ENCODE results near the gene UNC13C. TPM values are rescaled to one million over a fixed set of nuclear protein-coding genes. Genes with fewer than 3 reads are reported as not detected.

UNC13C gene
- total RNA-seq, 1 donor from 2014 or later: 0.21 TPM

DNA sequence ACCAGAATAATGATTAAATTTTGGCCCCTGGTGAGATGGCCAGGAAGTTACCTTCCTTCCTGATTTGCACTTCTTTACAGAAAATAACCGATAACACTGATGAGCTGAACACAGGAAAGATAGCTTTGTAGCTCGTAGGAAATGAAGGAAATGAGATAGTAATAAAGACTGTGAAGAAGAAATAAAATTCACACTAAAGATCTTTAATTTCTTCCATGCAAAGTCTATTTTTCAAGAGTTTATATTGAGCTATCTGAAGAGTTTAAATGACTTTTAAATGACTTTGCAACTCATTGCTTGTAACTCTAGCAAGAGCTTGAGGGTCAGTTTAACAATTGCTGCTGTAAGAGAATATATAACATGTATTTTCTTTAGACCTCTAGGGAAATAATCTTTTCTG, 543.0 kb downstream of the UNC13C start:
- Histone ChIP-seq H3K27me3 (ENCODE audit: control insufficient read depth, insufficient read depth, low read length) (no peaks in the 10 kb centered on the region), H3K4me3 (ENCODE audit: low read depth, low read length) (no peak overlapping the region), H3K36me3 (ENCODE audit: control insufficient read depth, insufficient read depth, low read length) (no peaks in the 10 kb centered on the region)
- TF ChIP-seq, protein P1, sequence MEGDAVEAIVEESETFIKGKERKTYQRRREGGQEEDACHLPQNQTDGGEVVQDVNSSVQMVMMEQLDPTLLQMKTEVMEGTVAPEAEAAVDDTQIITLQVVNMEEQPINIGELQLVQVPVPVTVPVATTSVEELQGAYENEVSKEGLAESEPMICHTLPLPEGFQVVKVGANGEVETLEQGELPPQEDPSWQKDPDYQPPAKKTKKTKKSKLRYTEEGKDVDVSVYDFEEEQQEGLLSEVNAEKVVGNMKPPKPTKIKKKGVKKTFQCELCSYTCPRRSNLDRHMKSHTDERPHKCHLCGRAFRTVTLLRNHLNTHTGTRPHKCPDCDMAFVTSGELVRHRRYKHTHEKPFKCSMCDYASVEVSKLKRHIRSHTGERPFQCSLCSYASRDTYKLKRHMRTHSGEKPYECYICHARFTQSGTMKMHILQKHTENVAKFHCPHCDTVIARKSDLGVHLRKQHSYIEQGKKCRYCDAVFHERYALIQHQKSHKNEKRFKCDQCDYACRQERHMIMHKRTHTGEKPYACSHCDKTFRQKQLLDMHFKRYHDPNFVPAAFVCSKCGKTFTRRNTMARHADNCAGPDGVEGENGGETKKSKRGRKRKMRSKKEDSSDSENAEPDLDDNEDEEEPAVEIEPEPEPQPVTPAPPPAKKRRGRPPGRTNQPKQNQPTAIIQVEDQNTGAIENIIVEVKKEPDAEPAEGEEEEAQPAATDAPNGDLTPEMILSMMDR (IDR thresholded peaks at IDR 0.05; ENCODE audit: insufficient read depth, low read length, poor library complexity, severe bottlenecking): no peak
- no peak for DNase-seq (ENCODE audit: low read depth)

DNA sequence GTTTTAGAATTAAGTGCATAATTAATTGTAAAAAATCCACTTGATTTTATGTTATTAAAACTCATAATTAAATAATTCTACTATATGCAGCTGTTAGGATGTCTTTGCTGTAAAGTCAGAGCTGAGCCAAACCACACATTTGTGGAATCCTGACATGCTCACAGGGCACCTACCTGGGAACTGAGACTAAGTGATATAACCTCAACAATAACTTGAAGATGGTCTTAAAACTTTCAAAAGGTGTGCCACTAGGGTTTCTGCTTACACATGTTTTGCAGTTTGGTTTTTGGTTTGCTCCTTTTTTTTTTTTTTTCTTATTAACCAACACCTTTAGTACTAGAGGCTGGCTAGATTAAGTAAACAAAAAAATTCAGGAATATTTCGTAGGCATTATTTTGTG, 549.8 kb downstream of the UNC13C start:
- H3K36me3 ChIP-seq (ENCODE audit: control insufficient read depth, insufficient read depth, low read length): no peaks in the 10 kb centered on the region
- no peaks in the 10 kb centered on the region for H3K27me3 ChIP-seq (ENCODE audit: control insufficient read depth, insufficient read depth, low read length)
- no peak for DNase-seq (ENCODE audit: low read depth)
- no peak overlapping the region for H3K4me3 ChIP-seq (ENCODE audit: low read depth, low read length)
- TF ChIP-seq, protein P1 (IDR thresholded peaks at IDR 0.05; ENCODE audit: insufficient read depth, low read length, poor library complexity, severe bottlenecking): no peak

DNA sequence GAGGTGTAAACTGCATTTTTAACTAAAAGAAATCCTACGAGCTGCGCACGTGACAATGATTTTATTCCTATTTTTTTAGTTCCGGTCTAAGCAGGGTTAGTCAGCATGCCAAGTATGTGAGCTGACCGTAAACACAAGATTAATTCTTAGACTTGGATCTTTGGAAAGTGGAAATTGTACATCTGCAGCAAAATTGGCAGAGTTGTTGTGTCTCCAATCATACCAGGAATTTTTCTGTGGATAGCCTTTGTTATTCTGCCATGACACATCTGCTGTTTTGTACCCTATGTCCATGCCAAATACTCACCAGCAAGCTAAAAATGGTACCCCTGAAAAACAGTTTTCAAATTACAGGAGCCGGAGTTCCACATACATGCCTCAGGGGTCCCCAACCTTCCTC, 562.5 kb downstream of the UNC13C start:
- TF ChIP-seq, protein P1 (IDR thresholded peaks at IDR 0.05; ENCODE audit: insufficient read depth, low read length, poor library complexity, severe bottlenecking): no peak
- H3K36me3 ChIP-seq (ENCODE audit: control insufficient read depth, insufficient read depth, low read length): no peaks in the 10 kb centered on the region
- H3K27me3 ChIP-seq (ENCODE audit: control insufficient read depth, insufficient read depth, low read length): no peaks in the 10 kb centered on the region
- H3K4me3 ChIP-seq (ENCODE audit: low read depth, low read length): no peak overlapping the region
- DNase-seq (ENCODE audit: low read depth): no peak

DNA sequence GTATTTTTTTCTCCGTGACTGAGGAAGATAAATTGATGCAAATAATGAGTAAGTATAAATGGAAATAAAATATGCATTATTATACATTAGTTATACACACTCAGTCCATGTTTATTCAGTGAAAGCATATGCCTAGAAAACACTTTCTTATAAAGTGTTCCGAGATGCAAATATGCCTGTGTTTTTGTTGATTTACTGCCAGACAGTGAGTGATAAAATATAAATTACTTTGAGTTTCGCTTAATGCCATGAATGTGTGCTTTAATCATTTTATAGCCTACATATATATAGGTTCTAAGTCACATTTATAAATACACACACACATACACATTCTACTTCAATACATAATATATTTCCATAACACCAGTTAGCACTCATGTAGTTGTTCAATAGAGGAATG, 569.2 kb downstream of the UNC13C start:
- DNase-seq (ENCODE audit: low read depth): no peak
- Histone ChIP-seq H3K4me3 (ENCODE audit: low read depth, low read length) (no peak overlapping the region), H3K36me3 (ENCODE audit: control insufficient read depth, insufficient read depth, low read length) (no peaks in the 10 kb centered on the region), H3K27me3 (ENCODE audit: control insufficient read depth, insufficient read depth, low read length) (no peaks in the 10 kb centered on the region)
- TF ChIP-seq, protein P1 (IDR thresholded peaks at IDR 0.05; ENCODE audit: insufficient read depth, low read length, poor library complexity, severe bottlenecking): no peak

DNA sequence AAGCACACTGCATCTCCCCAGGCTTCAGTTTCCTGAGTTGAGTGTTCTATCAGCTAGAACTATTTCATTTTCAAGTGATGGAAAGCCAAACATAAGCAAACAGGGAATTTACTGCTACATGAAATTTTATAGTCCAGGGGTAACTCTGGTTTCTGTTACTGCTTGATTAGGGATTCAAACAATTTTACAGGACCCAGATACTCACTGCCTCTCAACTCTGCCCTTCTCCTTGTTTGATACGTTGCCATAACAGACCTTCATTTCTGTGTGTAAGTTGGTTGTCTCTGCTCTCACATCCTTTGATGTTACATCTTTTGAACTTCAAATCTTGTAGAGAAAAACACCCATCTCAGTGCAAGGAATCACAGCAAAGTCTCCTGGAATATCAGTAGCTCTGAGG, 572.7 kb downstream of the UNC13C start:
- TF ChIP-seq, protein P1 (IDR thresholded peaks at IDR 0.05; ENCODE audit: insufficient read depth, low read length, poor library complexity, severe bottlenecking): no peak
- Histone ChIP-seq H3K27me3 (ENCODE audit: control insufficient read depth, insufficient read depth, low read length) (no peaks in the 10 kb centered on the region), H3K36me3 (ENCODE audit: control insufficient read depth, insufficient read depth, low read length) (no peaks in the 10 kb centered on the region), H3K4me3 (ENCODE audit: low read depth, low read length) (no peak overlapping the region)
- DNase-seq (ENCODE audit: low read depth): no peak

DNA sequence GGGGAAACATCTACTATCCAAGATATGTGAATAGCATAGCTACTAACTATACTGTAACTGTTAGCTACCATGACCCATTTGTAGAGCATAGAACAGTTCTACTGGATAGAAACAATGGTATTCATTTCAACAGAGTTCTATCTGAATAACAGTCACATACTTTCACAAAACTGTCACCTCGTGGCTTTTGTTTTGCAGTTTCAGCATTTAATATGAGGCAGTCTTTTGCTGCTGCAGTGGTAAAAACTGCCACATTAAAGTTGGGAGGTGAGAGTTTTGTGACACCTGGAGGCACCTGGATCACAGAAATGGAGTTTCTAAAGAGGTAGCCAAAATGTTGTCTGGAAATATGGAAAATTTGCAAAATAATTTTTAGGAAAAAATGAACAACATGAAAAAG, 578.0 kb downstream of the UNC13C start:
- H3K27me3 ChIP-seq (ENCODE audit: control insufficient read depth, insufficient read depth, low read length): no peaks in the 10 kb centered on the region
- DNase-seq (ENCODE audit: low read depth): no peak
- TF ChIP-seq, protein P1 (IDR thresholded peaks at IDR 0.05; ENCODE audit: insufficient read depth, low read length, poor library complexity, severe bottlenecking): no peak
- H3K36me3 ChIP-seq (ENCODE audit: control insufficient read depth, insufficient read depth, low read length): no peaks in the 10 kb centered on the region
- no peak overlapping the region for H3K4me3 ChIP-seq (ENCODE audit: low read depth, low read length)
